Skeletal muscle satellite cell (primary cell): ENCODE results near the gene UBLCP1.
"Not testable (repeated sequence)": the region's sequence is repeated elsewhere in the genome, so short reads cannot be mapped to it uniquely, and the experiment has no call there.

Source experiments
- H3K27me3 ChIP-seq: 2 replicates; pipeline ENCODE4 v1.7.0; 2013; ENCODE audit warnings: low read length; ENCODE audit not compliant: control insufficient read depth, insufficient read depth
- H3K36me3 ChIP-seq: 2 replicates; pipeline ENCODE4 v1.7.0; 2013; ENCODE audit warnings: mild to moderate bottlenecking, control low read depth, low read length; ENCODE audit not compliant: insufficient read depth
- H3K4me1 ChIP-seq: 2 replicates; pipeline ENCODE4 v1.7.0; 2013; ENCODE audit warnings: low read length; ENCODE audit not compliant: control insufficient read depth, insufficient read depth
- H3K4me2 ChIP-seq: 2 replicates; pipeline ENCODE4 v1.7.0; 2013; ENCODE audit warnings: mild to moderate bottlenecking, low read length
- H3K4me3 ChIP-seq: 2 replicates; pipeline ENCODE4 v1.7.0; 2013; ENCODE audit warnings: low read length
- H3K9ac ChIP-seq: 2 replicates; pipeline ENCODE4 v1.7.0; 2013; ENCODE audit warnings: mild to moderate bottlenecking, low read depth, low read length, moderate library complexity
- H3K9me3 ChIP-seq: replicated peaks from 2 replicates; pipeline ENCODE4 v1.7.0; 2013; ENCODE audit warnings: mild to moderate bottlenecking, control low read depth, low read length

Gene UBLCP1

GRCh38 chr5:159294921-159295320, 31.8 kb downstream of the UBLCP1 start:
- no peak overlapping the region for H3K9ac ChIP-seq
- no peak overlapping the region for H3K4me3 ChIP-seq
- H3K27me3 ChIP-seq = no peaks in the 10 kb centered on the region
- H3K4me1 ChIP-seq = no peaks in the 10 kb centered on the region
- no peaks in the 10 kb centered on the region for H3K36me3 ChIP-seq
- H3K9me3 ChIP-seq = no peaks in the 10 kb centered on the region
- no peak overlapping the region for H3K4me2 ChIP-seq

DNA sequence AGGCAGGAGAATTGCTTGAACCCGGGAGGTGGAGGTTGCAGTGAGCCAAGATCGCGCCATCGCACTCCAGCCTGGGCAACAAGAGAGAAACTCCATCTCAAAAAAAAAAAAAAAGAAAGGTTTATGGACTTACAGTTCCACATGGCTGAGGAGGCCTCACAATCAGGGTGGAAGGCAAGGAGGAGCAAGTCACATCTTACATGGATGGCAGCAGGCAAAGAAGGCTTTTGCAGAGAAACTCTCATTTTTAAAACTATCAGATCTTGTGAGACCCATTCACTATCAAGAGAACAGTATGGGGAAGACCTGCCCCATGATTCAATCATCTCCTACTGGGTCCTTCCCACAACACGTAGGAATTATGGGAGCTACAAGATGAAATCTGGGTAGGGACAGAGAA, 34.2 kb downstream of the UBLCP1 start:
- H3K4me1 ChIP-seq, H3K4me3 ChIP-seq, H3K27me3 ChIP-seq, H3K4me2 ChIP-seq, H3K9me3 ChIP-seq, H3K36me3 ChIP-seq, H3K9ac ChIP-seq: not testable (repeated sequence)

DNA sequence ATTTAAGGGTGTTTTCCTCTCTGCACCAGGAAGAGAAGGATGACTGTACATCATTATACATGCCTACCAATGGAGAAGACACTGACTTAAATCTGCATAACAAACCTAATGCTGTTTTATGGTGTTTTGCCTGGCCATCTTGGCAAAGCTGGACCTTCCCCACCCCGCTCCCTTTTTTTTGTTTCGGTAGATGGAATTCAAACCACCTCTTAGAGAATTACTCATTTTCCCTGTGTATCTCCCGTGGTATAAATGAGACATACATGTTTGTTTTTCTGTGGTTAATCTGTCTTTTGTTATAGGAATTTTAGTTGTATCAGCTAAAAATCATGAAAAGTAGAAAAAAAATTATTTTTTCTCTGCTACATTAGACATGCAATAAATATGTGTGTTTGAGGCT, 38.4 kb downstream of the UBLCP1 start:
- no peak overlapping the region for H3K9ac ChIP-seq
- H3K4me2 ChIP-seq = peak overlapping the region; percentile 51
- H3K27me3 ChIP-seq = no peaks in the 10 kb centered on the region
- H3K4me1 ChIP-seq = peaks cover 10% of the 10 kb centered on the region
- peaks cover 9% of the 10 kb centered on the region for H3K9me3 ChIP-seq
- no peak overlapping the region for H3K4me3 ChIP-seq
- no peaks in the 10 kb centered on the region for H3K36me3 ChIP-seq

DNA sequence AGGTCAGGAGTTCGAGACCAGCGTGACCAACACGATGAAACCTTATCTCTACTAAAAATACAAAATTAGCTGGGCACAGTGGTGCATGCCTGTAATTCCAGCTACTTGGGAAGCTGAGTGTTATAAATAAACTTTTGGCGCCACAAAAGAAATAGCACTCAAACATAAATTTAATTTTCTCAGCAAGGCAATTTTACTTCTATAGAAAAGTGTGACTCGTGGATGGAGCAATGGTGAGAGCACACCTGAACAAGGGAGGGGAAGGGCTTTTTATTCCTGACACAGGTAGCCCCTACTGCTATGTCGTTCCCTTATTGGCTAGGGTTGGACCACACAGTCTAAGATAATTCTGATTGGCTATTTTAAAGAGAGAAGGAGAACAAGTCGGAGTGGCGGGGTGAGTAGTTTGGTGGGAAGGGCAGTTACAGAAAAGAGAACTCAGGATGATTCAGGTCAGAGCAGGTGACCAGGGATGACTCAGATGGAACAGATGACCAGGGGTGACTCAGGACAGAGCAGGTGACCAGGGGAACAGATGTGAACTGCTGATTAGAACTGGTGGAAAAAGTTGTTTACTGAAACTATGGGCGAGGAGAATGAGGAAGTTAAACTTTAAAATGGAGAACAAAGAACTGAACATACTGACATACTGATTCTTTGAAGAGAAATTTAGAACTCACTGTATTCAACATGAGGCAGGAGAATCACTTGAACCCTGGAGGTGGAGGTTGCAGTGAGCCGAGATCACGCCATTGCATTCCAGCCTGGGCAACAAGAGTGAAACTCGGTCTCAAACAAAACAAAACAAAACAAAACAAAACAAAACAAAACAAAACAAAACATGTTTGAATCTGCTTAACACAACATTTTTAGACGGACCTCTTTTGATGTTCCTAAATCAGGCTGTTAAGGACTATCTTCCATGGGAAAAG, 39.1 kb downstream of the UBLCP1 start:
- H3K4me2 ChIP-seq, H3K36me3 ChIP-seq, H3K9ac ChIP-seq, H3K27me3 ChIP-seq, H3K9me3 ChIP-seq, H3K4me3 ChIP-seq: not testable (repeated sequence)
- peaks cover 10% of the 10 kb centered on the region for H3K4me1 ChIP-seq

DNA sequence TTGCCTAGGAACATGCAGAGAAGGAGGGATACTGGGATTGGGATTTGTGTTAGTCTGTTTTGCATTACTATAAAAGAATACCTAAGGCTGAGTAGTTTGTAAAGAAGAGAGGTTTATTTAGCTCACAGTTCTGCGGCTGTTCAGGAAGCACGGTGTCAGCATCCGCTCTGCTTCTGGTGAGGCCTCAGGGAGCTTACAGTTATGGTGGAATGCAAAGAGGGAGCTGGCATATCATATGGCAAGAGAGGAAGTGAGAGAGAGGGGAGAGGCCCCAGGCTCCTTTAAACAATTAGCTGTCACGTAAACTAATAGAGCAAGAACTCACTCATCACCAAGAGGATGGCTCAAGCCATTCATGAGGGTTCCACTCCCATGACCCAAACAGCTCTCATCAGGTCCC, 40.2 kb downstream of the UBLCP1 start:
- Histone ChIP-seq H3K4me1 (peaks cover 10% of the 10 kb centered on the region), H3K4me3 (no peak overlapping the region), H3K9me3 (peaks cover 9% of the 10 kb centered on the region), H3K9ac (no peak overlapping the region), H3K4me2 (no peak overlapping the region), H3K27me3 (no peaks in the 10 kb centered on the region), H3K36me3 (no peaks in the 10 kb centered on the region)

DNA sequence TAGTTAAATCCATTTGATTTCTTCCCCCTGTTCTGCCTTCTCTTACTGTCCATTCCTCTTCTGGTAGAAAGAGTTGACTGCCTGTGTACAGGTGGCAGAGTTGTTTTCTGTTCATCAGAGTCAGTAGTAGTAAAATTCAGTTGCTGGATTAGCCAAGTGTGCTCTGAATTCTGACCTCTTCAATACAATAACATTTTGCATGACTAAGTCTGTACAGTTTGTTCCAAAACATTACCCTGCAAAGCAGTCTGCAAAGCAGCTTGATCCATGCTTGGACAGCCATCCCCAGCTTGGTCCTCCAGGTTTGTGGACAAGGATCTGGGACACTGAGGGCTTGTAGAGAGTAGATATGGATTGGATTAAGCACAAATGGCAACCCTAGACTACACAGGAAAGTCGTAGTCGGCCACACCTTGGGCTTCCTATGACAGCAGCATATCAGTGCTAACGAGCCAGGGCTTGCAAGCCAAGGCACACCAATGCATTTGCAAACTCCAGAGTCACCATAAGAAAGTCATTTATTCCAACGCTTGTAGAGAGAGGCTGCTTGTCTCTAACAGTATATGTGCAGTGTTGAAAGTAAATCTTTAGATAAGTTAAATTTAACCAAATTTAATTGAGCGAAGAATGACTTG, 42.0 kb downstream of the UBLCP1 start:
- Histone ChIP-seq H3K27me3 (peaks cover 6% of the 10 kb centered on the region), H3K36me3 (no peaks in the 10 kb centered on the region), H3K4me2 (peak overlapping the region; percentile 19), H3K4me1 (peaks cover 10% of the 10 kb centered on the region), H3K4me3 (peak overlapping the region; percentile 30), H3K9ac (no peak overlapping the region), H3K9me3 (peaks cover 9% of the 10 kb centered on the region)

- peaks cover 9% of the 10 kb centered on the region for H3K4me1 ChIP-seq
- H3K4me3 ChIP-seq = no peak overlapping the region
- H3K9ac ChIP-seq = no peak overlapping the region
Measured at GRCh38 chr5:159309689-159310433, 46.8 kb downstream of the UBLCP1 start.

DNA sequence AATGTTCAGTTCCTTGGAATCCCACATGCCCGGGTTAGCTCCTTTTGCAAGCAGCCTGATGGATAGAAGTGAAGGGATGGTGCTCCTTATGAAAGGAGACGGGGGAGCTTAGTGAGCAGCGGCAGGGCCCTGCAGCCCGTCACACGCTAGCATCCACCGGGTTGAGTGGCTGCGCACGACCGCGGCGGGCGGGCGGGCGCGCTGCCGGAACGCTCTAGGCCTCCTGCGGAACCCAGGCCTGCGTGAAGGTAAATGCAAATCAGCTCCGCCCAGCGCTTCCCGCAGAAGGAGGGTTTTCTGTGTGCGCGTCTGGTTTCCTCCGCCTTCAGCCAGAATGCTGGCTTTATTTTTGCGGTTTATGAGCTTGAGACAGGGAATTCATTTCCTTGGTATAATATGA, 47.4 kb downstream of the UBLCP1 start:
- no peak overlapping the region for H3K9ac ChIP-seq
- H3K4me3 ChIP-seq = no peak overlapping the region
- no peaks in the 10 kb centered on the region for H3K9me3 ChIP-seq
- no peaks in the 10 kb centered on the region for H3K36me3 ChIP-seq
- H3K4me2 ChIP-seq = no peak overlapping the region
- peaks cover 13% of the 10 kb centered on the region for H3K27me3 ChIP-seq
- H3K4me1 ChIP-seq = peaks cover 2% of the 10 kb centered on the region

More at GRCh38 chr5:159309689-159310433, 46.8 kb downstream of the UBLCP1 start:
- Histone ChIP-seq H3K36me3 (no peaks in the 10 kb centered on the region), H3K27me3 (peaks cover 13% of the 10 kb centered on the region), H3K4me2 (no peak overlapping the region), H3K9me3 (no peaks in the 10 kb centered on the region)

- H3K9me3 ChIP-seq = no peaks in the 10 kb centered on the region
- peaks cover 13% of the 10 kb centered on the region for H3K27me3 ChIP-seq
- H3K4me2 ChIP-seq = no peak overlapping the region
- no peaks in the 10 kb centered on the region for H3K4me1 ChIP-seq
- no peak overlapping the region for H3K9ac ChIP-seq
- no peaks in the 10 kb centered on the region for H3K36me3 ChIP-seq
- no peak overlapping the region for H3K4me3 ChIP-seq
Measured at GRCh38 chr5:159311063-159311462, 48.0 kb downstream of the UBLCP1 start.

DNA sequence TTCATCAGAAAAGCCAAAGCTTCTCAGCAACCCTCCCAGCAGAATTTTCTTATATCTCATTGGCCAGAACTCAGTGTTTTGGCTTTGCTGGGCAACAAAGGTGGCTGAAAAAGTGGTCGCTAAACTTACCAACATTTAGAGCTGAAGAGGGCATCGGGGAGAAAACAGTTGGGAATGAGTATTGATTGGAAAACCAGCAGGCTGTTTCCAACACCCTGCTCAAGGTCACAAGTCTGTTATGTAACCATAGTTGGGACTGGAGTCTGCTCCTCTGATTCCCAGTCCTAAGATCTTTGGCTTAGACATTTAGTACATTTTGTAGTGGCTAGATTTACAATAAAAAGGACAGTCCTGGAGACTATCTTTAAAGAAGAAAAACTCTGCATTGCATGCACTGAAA, 50.1 kb downstream of the UBLCP1 start:
- Histone ChIP-seq H3K36me3 (no peaks in the 10 kb centered on the region), H3K4me1 (peaks cover 4% of the 10 kb centered on the region), H3K27me3 (peaks cover 13% of the 10 kb centered on the region), H3K9ac (no peak overlapping the region), H3K4me2 (no peak overlapping the region), H3K9me3 (no peaks in the 10 kb centered on the region), H3K4me3 (no peak overlapping the region)

- Histone ChIP-seq H3K27me3 (peaks cover 7% of the 10 kb centered on the region), H3K4me2 (no peak overlapping the region), H3K9ac (no peak overlapping the region), H3K4me1 (peaks cover 4% of the 10 kb centered on the region), H3K9me3 (no peaks in the 10 kb centered on the region), H3K36me3 (no peaks in the 10 kb centered on the region), H3K4me3 (no peak overlapping the region)
Measured at GRCh38 chr5:159316519-159317383, 53.7 kb downstream of the UBLCP1 start.
